ENCODE results near the gene KANSL1L.

The KANSL1L gene

DNA sequence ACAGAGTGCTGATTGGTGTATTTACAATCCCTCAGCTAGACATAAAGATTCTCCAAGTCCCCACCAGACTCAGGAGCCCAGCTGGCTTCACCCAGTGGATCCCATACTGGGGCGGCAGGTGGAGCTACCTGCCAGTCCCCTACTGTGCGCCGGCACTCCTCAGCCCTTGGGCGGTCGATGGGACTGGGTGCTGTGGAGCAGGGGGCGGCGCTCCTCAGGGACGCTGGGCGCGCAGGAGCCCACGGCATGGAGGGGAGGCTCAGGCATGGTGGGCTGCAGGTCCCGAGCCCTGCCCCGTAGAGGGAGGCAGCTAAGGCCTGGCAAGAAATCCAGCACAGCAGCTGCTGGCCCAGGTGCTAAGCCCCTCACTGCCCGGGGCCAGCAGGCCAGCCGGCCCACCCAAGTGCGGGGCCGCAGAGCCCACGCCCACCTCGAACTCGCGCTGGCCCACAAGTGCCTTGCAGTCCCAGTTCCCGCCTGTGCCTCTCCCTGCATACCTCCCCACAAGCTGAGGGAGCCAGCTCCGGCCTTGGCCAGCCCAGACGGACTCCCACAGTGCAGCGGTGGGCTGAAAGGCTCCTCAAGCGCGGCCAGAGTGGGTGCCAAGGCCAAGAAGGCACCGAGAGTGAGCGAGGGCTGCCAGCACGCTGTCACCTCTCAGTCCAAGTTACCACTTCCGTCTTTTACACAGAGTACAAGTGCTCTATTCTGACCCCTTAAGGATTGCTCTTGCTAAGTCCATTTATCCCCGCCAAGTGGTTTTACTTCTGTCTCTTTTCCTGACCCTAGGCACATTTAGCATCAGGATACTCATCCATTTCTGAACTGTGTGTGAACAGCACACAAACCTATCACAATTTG is 170.5 kb downstream of the KANSL1L start:
- no peak for FAIRE-seq
- no peak for DNase-seq (ENCODE audit: low spot score)

DNA sequence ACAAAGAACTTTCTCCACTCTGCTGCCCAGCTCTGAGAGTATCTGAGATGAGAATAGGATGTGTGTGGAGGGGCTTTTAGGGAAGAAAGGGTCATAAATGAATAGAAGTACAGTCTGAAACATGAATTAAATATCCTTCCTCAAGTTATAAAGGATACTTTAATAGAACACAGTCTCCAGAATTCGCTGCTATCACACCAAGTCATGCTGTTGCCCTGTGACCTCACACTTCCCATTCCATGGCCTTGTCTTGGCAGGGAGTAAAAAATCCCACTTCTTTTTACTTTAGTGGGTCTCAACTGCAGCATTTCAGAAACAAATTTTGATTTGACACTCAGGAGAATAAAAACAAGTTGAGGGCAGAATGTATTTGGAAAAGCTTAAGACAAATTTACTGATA is 172.6 kb downstream of the KANSL1L start:
- no peak for DNase-seq (ENCODE audit: low spot score)
- no peak for FAIRE-seq

DNA sequence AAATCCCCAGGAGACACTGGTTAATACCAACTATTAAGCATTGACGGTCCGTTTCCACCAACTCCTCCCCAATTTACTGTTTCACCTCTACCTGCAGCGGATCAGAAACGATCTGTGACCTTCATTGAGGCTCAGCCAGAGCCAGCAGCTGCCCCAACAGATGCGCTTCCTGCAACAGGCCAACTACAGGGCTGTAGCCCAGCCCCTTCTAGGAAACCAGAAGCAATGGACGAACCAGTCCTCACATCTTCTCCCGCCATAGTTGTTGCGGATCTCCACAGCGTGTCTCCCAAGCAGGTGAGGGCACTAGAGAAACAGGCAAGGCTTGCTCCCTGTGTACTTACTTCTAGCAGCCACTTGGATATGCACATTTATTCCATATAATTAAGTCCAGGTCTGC is 177.2 kb downstream of the KANSL1L start:
- no peak for FAIRE-seq
- DNase-seq (ENCODE audit: low spot score): no peak

DNA sequence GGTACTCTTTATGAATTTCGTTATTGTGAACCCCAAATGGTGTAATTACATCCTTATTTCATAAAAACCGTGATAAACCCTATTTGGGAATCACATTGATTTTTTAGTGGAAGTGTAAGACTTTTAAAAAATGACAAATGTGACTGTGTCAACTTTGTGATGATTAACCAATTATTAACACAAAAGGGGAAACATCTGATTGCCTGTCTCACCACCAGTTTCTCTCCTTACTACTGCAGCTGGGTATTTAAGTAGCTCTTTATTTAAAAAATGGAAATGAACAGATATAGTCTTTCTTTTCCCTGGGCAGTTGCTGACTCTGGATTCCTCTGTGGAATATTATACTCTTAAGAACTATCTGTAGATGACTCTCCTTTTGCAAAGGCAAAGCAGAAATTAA is 180.4 kb downstream of the KANSL1L start:
- FAIRE-seq: no peak
- DNase-seq (ENCODE audit: low spot score): no peak

DNA sequence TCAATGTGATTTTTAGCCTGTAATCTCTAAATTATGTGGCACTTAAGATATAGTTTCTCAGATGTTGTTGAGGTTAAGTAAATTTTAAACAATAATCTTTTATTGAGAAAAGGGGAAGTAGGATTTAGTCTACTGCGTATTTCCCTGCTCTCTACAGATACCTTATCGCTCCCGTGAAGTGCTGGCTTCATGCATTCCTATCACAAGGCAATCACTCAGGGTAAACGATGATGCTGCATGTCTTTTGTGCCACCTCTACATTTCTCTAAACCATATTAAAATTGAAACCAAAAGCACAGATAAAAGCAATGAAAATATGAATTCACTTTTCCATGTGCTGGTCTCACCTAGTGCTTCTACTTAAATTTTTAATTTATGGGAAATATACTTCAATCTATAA is 183.2 kb downstream of the KANSL1L start:
- no peak for DNase-seq (ENCODE audit: low spot score)
- no peak for FAIRE-seq

DNA sequence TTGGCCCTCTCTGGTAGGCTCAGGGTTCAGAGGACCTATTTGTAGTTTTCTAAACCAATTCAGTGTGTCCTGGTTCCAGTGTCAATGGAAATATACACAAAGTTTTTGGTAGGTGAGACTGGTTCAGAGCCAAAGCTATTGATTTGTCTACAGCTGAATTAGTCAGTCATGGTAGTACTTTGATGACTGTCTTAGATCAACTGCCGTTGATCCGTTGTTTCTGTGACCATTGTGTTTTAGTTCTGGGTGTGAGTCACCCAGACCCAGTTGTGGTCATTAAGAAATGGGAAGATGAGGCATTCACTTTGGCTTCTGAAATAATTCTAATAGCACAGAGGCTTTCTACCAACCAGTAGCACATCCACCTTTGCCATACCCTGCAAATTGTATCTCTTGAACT is 184.8 kb downstream of the KANSL1L start:
- no peak for FAIRE-seq

DNA sequence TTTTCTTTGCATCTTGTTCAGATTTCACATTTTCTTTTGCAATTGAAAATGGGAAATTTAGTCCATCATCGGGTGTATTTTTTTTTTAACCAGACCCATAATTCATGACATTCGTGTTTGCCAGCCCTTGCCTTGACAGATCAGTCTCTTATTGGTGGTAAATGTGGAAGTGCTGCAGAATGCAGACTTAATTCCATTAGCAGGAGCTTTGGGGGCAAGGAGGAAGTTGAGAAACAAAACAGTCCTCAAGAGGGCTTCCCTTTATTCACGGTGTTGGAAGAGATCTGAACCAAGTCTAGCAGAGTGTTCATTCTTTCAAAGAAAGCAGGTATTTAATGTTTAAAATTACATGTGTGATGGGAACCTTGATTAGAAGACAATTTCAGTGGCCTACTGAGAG is 185.3 kb downstream of the KANSL1L start:
- no peak for FAIRE-seq
- DNase-seq (ENCODE audit: low spot score): no peak

More for the DNA sequence above, 184.8 kb downstream of the KANSL1L start:
- no peak for DNase-seq (ENCODE audit: low spot score)

DNA sequence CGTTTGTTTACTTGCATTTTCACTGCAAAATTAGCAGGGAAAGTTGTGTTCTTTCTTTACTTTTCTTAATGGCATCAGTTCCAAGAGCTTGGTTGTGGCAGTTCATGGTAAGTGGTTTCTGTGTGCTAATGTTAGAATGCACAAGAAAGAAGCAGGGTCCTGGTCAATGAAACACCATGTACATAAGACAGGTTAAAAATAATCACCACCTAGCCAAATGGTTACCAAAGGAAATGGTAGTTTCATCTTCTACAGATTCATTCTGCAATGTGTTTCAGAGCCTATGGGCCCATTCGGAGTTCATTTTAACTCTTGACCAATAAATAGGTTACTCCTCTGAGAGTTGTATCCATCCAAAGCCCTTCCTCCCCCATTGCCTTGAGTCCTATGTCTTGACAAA is 186.9 kb downstream of the KANSL1L start:
- DNase-seq (ENCODE audit: low spot score) (no peak), FAIRE-seq (no peak)

DNA sequence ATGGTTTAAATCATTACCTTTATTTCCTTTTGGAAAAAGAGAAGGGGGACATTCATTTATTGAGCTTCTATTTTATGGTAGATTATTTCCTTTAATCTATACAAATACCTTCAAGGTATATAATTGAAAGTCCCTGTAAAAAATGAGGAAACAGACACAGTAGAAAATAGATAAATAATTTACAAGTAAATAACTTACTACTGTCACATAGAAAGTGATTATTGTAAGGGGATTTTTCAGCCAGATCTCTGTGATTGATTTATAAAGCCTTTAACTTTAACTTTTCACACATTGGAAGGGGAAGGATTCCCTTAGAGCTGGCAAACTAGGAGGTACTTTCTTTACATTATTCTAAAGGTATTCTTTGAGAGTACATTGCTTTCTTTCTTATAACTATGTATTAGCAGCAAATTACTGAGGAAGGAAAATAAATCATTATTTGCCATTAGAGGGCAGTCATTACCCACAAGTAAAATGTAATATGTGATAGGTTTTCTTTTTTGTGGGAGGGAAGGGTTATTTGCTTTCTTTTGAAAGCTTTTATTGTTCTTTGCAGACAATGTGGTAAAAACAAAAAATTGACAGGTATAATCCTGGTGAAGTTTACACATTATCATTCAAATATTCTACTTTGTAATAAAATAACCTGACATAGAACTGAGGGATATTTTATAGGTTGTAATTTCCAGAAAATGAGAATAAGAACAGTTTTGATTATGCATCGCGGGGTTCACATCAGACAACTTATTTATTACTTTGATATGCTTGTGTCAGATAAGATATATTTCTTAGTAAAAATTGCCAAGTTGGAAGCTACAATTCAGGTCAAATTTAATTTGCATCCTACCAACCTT is 193.6 kb downstream of the KANSL1L start:
- peak; percentile 75 for FAIRE-seq
- DNase-seq (ENCODE audit: low spot score): peak; percentile 41

DNA sequence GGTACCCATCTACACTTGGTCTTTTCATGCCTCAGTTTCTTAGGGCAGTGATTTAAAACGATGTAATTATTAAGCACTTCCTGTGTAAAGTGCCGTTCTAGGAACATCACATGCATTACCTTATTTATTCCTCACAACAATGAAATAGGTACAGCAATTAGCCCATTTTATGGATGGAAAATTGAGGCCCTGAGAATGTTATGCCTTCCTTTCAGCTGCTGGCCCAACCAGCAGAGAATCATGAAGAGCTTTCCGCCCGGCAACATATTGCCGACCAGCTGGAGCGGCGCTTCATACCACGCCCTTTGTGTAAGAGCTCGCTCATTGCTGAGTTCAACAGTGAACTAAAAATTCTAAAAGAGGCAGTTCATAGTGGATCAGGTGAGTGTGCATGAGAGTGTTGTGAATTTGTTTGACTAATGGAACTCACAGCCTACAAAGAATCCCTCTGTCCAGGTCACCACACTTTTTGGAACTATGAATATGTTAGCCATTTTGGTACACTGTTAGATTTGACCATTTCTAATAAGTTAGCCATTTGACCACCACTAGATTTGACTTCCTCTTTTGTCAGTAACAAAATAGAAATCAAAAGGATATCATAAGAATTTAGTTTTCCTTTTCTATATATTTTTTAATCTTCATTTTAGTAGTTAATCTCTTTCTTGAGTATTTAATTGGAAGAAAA is 194.4 kb downstream of the KANSL1L start:
- no peak for FAIRE-seq
- DNase-seq (ENCODE audit: low spot score): no peak

DNA sequence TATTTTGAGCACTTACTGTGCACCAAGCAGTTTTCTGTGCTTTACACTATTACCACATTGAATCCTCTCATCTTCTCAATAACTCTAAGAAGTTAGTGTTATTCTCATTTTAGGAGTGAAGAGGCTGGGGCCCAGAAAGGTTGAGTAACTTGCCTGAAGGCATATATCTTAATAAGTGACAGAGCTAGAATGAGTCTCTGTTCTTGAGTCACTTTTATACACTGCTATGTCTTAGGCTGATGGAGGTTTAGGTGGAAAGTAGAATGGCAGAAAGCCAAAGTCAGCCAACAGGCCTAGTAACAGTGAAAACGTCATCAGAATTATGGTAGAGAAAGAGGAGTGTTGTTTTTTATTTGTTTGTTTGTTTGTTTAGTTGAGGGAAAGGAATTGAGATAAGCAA is 196.6 kb downstream of the KANSL1L start:
- DNase-seq (ENCODE audit: low spot score) (no peak), FAIRE-seq (no peak)

DNA sequence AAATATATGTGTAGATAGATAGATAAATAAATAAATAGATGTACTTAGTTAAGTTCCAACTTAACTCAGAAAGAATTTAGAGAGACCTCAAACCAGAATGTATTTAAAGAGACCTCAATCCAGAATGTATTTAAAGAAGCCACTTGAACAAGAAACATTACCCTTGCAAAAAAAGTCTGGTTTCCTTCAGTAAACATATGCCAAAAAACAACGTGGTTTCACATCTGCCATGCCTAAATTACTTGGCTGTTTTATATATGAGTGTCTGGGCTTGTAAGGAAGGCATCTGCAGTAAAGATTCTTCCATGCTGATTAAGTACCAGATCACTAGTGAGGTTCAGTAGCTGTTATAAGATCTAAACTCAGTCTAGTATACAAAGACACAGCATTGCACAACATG is 197.9 kb downstream of the KANSL1L start:
- no peak for DNase-seq (ENCODE audit: low spot score)
- FAIRE-seq: no peak
